AG09319 (cell line): ENCODE results near the gene KRT35.

ENCODE experiments used
- DNase-seq: peaks from one replicate; pipeline ENCODE4 v3.0.0-alpha.2; 2010; ENCODE audit warnings: low read depth; ENCODE audit errors: extremely low read depth
- CTCF ChIP-seq: IDR thresholded peaks from 2 replicates; pipeline ENCODE4 v1.5.1; 2011; ENCODE audit warnings: low read depth, mild to moderate bottlenecking, inconsistent platforms, low read length, moderate library complexity

KRT35 gene

GRCh38 chr17:41511116-41511515 lies 30.2 kb upstream of the KRT35 start:
- DNase-seq = no peak
- TF ChIP-seq CTCF = no peak

GRCh38 chr17:41510251-41511065 lies 29.5 kb upstream of the KRT35 start:
- no peak for TF ChIP-seq CTCF
- no peak for DNase-seq

- DNase-seq = no peak
- TF ChIP-seq CTCF = no peak
These were observed 26.4 kb upstream of the KRT35 start for GRCh38 chr17:41507315-41507880.

- no peak for TF ChIP-seq CTCF
- DNase-seq = no peak
These were observed 25.1 kb upstream of the KRT35 start for GRCh38 chr17:41505809-41506767.

GRCh38 chr17:41505007-41505808 lies 24.3 kb upstream of the KRT35 start, which contains the start of gene KRT13:
KRT13 (minus strand) TSS chr17:41505612; CDS start chr17:41505550, 62 bp downstream.
- no peak for TF ChIP-seq CTCF
- DNase-seq = no peak

- TF ChIP-seq CTCF = no peak
- no peak for DNase-seq
These were observed 23.5 kb upstream of the KRT35 start for GRCh38 chr17:41504246-41504977.
